Measurements from ENCODE around the gene ZNF740.

The ZNF740 gene

DNA sequence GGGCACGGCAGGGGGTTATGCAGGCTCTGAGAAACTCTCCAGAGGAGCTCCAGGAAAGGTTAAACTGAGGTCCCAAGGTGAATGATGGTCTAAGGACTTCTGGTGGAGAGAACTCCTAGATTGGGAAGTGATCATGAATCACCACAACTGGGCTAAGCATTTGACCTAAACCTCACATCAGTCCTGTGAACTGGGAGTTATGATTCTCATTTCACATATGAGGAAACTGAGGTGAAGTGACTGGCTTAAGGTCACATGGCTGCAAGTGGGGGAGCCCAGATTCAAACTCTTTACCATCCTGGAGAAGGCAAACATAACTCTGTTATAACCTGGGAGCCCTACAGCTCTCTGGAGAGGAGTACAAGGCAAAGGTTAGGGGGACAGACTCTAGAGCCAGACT is 47.3 kb downstream of the ZNF740 start:
- DNase-seq, result no peak

GRCh38 chr12:53229454-53229853 is 48.9 kb downstream of the ZNF740 start:
- DNase-seq, result no peak

- no peak for DNase-seq
These were observed 49.8 kb downstream of the ZNF740 start for GRCh38 chr12:53230108-53230845.

DNA sequence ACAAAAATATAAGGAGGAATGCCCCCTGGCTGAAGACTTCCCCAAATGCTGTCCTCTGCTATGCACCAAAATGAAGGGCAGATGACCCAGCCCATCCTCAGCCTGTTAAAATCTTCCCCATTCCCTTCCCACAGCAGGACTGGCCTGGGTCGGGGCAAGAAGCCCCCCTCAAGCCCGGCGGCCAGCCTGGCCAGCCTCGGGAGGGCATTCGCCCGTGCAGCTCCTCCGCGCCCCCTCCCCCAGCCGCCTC is 51.1 kb downstream of the ZNF740 start:
- DNase-seq, result no peak

- DNase-seq, result peak; percentile 87
These were observed 51.6 kb downstream of the ZNF740 start, which contains the start of gene RARG for GRCh38 chr12:53231921-53232645. Gene RARG (minus strand): TSS chr12:53232209. CDS start chr12:53227545, 4,664 bp downstream.

DNA sequence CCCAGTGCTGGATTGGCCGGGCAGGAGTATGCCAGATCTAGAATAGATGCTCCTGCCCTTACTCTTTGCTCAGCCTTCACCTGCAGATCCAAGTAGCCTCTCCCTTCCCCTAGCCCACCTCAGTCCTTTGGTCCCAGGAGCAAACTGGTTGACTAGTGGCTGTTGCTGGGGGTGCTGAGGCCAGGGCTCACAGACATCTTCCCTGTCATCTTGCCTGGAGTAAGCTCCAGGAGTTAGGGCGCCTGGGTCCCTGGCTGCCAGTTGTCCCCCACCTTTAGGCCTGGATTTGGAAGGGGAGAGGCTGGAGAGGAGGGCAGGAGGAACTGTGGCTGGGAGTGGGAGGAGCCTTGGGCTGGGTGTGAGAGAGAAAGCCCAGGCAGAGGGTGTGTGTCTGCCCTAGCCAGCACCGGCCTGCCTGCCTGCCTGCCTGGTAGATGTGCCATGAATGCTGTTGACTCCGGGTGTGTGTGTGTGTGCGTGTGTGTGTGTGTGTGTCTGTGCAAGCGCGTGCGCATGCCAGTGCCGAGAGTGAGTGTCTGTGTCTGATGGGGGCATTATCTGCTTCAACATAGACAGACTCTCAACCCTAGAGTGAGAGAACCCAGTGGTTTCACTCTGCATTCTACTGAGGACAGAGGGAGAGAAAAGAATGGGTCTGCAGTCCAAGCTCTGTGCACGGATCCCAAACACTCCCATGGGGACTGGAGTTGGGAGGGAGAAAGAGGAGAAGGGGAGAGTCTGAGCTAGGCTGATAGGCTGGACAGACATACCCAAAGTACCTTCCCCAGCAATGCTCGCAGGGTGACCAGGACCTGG is 52.3 kb downstream of the ZNF740 start:
- DNase-seq, result peak; percentile 58

DNA sequence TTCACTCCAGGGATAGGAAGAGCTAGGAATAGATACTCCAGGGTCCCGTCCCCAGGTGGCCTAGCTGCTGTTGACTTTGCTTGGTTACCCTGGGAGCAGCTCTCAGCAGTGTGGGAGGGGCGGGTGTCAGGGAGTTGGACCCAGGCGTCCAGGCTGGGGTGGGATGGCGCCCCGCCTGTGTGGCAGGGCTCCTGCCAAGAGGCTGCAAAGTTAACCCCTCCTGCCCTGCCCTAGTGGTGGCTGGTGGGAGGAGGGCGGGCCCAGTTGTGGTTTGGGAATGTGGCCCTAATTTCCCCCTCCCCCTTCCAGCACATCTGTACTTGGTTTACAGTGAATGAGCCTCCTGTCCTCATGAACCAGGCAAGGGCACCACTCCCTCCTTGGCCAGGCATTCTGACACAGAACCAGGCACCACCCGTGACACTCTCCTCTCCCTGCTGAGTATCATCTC is 53.2 kb downstream of the ZNF740 start:
- DNase-seq, result peak; percentile 57

- peak; percentile 49 for DNase-seq
These were observed 53.9 kb downstream of the ZNF740 start for GRCh38 chr12:53234271-53234914.

DNA sequence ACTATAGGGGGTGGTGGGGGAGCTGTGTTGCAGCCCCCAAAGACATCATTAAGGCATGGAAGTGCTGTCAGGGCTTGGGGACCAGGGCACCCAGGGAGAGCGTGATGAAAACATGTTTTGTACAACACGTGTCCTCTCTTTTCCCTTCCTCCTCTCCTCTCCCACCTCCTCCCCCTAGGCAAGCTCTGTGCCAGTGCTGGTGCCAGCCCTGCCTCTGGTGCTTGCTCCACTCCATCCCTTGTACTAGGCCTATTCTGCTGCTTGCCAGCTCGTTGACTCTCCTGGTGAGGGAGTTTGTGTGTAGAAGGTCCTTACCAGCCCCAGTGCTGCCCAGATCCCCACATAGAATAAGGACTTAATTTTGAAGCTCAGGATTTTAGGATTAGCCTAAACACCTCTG is 54.6 kb downstream of the ZNF740 start:
- DNase-seq, result no peak

- DNase-seq, result no peak
These were observed 55.4 kb downstream of the ZNF740 start for GRCh38 chr12:53235742-53236442.

DNA sequence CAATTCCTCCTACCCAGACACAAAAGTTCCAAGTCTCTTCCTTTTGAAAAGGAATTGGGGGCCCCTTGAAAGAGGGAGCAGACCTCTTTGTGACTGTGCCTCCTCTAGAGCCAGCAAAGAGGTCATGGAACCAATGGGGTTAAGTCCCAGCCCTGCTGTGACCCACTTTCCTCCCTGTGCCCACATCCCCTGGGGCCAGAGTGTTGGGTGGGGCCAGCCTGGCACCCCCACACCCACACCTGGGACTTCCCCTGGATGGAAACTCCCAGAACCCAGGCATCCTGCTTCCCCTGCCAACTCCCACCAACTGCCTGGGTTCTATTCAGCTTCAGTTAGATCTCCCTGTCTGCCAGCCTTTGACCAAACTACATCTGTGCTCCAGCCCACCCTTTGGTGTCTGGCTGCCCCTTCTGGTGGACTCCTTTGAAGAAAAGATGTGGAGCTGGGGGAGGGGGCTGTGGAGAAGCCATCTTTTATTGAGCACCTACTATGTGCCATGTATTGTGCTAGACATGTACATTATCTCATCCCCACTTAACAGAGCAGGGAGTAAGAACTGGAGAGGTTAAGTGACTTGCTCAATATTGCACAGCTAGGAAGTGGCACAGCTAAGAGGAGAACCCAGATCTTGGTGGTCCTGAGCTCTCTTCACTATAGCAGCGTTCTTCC is 56.1 kb downstream of the ZNF740 start:
- no peak for DNase-seq

- DNase-seq, result no peak
These were observed 59.2 kb downstream of the ZNF740 start for GRCh38 chr12:53239643-53240258.

GRCh38 chr12:53241623-53242412 is 61.3 kb downstream of the ZNF740 start:
- no peak for DNase-seq

GRCh38 chr12:53244337-53244736 is 63.8 kb downstream of the ZNF740 start:
- no peak for DNase-seq
